Dermis microvascular lymphatic vessel endothelial cell (primary cell): ENCODE data around the gene OR51A2. TPM values are rescaled to one million over a fixed set of nuclear protein-coding genes. Genes with fewer than 3 reads are reported as not detected.

Experiments used
- total RNA-seq: library from RNA; depleted of rRNA; stranded (reverse); fragments of >200 nt; gene quantifications from 2 replicates; pipeline ENCODE4 v1.2.1, GENCODE V29; 2014

OR51A2 gene
- total RNA-seq, 1 donor from 2014 or later, result not detected

Other genes starting within 250 kb of the OR51A2 start
- not detected in 2 replicates for gene OR51F1, start 185.8 kb downstream of the OR51A2 start, total RNA-seq
- gene OR52R1, start 151.3 kb downstream of the OR51A2 start, total RNA-seq, result not detected in 2 replicates
- gene OR51F2, start 134.4 kb downstream of the OR51A2 start, total RNA-seq, result not detected in 2 replicates
- gene OR51S1, start 106.5 kb downstream of the OR51A2 start, total RNA-seq, result not detected in 2 replicates
- not detected in 2 replicates for gene OR51T1, start 73.8 kb downstream of the OR51A2 start, total RNA-seq
- not detected in 2 replicates for gene OR51A7, start 51.9 kb downstream of the OR51A2 start, total RNA-seq
- gene OR51G2, start 36.4 kb downstream of the OR51A2 start, total RNA-seq, result not detected in 2 replicates
- not detected in 2 replicates for gene OR51G1, start 31.4 kb downstream of the OR51A2 start, total RNA-seq
- not detected in 2 replicates for gene OR51A4, start 8.1 kb downstream of the OR51A2 start, total RNA-seq
- gene OR51L1, start 39.1 kb upstream of the OR51A2 start, total RNA-seq, result not detected in 2 replicates
- not detected in 2 replicates for gene OR52J3, start 90.8 kb upstream of the OR51A2 start, total RNA-seq
- not detected in 2 replicates for gene OR52E2, start 103.9 kb upstream of the OR51A2 start, total RNA-seq
- not detected in 2 replicates for gene OR52E1, start 113.9 kb upstream of the OR51A2 start, total RNA-seq
- gene OR52A5, start 182.6 kb upstream of the OR51A2 start, total RNA-seq, result not detected in 2 replicates
- not detected in 2 replicates for gene OR52A1, start 199.0 kb upstream of the OR51A2 start, total RNA-seq
- not detected in 2 replicates for gene OR51V1, start 245.0 kb upstream of the OR51A2 start, total RNA-seq